Mammary epithelial cell (primary cell): ENCODE measurements around the gene EIF3L.

Experiments
- CTCF ChIP-seq, 2 donors: IDR thresholded peaks in 1 of 2; conservative IDR thresholded peaks in 1 of 2; 2 replicates each; pipeline ENCODE4 v1.5.1; 2011 to 2012; ENCODE audit warnings: inconsistent platforms in 2 of 2, low read length in 2 of 2, mild to moderate bottlenecking in 2 of 2, control low read depth in 1 of 2, low read depth in 1 of 2; ENCODE audit not compliant: insufficient read depth in 1 of 2; ENCODE audit errors: extremely low read depth in 1 of 2
- EZH2 ChIP-seq: IDR thresholded peaks from 2 replicates; pipeline ENCODE4 v1.6.1; 2012; ENCODE audit warnings: low read length, inconsistent platforms, borderline replicate concordance

- TF ChIP-seq CTCF (conservative IDR thresholded peaks at IDR 0.05 in 1 of 2, IDR thresholded peaks at IDR 0.05 in 1 of 2; ENCODE audit: extremely low read depth in 1 of 2, insufficient read depth in 1 of 2, low read depth in 1 of 2, low read length in 2 of 2) (no peak), EZH2 (no peak)
These were observed 45.4 kb upstream of the EIF3L start for GRCh38 chr22:37803639-37804351.
